Measurements from ENCODE around the gene CGGBP1.

DNA sequence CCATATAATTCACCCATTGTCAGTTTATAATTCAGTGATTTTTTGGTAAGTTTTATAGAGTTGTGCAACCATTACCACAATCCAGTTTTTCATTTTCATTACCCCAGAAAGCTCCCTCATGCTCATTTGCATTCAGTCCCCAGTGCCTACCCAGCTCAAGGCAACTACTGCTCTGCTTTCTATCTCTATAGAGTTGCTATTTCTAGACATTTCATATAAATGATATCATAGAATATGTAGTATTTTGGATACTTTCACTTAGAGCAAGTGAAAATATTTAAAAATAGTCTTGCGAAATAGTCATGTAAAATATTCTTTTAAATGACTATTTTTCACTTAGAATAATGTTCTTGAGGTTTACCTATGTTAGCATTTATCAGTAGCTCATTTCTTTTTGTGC is 42.3 kb upstream of the CGGBP1 start:
- TF ChIP-seq, protein P1, sequence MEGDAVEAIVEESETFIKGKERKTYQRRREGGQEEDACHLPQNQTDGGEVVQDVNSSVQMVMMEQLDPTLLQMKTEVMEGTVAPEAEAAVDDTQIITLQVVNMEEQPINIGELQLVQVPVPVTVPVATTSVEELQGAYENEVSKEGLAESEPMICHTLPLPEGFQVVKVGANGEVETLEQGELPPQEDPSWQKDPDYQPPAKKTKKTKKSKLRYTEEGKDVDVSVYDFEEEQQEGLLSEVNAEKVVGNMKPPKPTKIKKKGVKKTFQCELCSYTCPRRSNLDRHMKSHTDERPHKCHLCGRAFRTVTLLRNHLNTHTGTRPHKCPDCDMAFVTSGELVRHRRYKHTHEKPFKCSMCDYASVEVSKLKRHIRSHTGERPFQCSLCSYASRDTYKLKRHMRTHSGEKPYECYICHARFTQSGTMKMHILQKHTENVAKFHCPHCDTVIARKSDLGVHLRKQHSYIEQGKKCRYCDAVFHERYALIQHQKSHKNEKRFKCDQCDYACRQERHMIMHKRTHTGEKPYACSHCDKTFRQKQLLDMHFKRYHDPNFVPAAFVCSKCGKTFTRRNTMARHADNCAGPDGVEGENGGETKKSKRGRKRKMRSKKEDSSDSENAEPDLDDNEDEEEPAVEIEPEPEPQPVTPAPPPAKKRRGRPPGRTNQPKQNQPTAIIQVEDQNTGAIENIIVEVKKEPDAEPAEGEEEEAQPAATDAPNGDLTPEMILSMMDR (IDR thresholded peaks at IDR 0.05): no peak
- no peak for TF ChIP-seq POLR2A (IDR thresholded peaks at IDR 0.05)
